ENCODE measurements around the gene TGFB1. TPM values are rescaled to one million over a fixed set of nuclear protein-coding genes. Genes with fewer than 3 reads are reported as not detected.

The TGFB1 gene
- total and polyA plus RNA-seq, 2 of the 13 experiments (the other 11 are each of a cell fraction or from before 2014, with no cell fraction given), result 4.1 to 5.4 TPM

- TF ChIP-seq ZNF775 (CRISPR knock-in tag; IDR thresholded peaks at IDR 0.05; ENCODE audit: borderline replicate concordance) (no peak), ZNF207 (IDR thresholded peaks at IDR 0.05; ENCODE audit: borderline replicate concordance) (no peak), POLR2A (IDR thresholded peaks at IDR 0.05; ENCODE audit: insufficient read depth in 1 of 2, low read depth in 2 of 2, low read length in 2 of 2) (peak; percentile 65 to 70), U2AF2 (IDR thresholded peaks at IDR 0.05; ENCODE audit: low read depth, low read length) (no peak), NR2F6 (IDR thresholded peaks at IDR 0.05) (no peak), NR2F6 (CRISPR knock-in tag; IDR thresholded peaks at IDR 0.05) (peak; percentile 10; the same call in 1 of the 2 replicates), ZNF710 (CRISPR knock-in tag; IDR thresholded peaks at IDR 0.05; ENCODE audit: borderline replicate concordance) (no peak), ZNF34 (CRISPR knock-in tag; IDR thresholded peaks at IDR 0.05; ENCODE audit: borderline replicate concordance) (no peak), SOX5 (CRISPR knock-in tag; IDR thresholded peaks at IDR 0.05; ENCODE audit: borderline replicate concordance) (peak; percentile 21), ATM (IDR thresholded peaks at IDR 0.05; ENCODE audit: borderline replicate concordance) (no peak), GMEB2 (CRISPR knock-in tag; IDR thresholded peaks at IDR 0.05; ENCODE audit: low read depth) (peak; percentile 49), JUN (CRISPR knock-in tag; IDR thresholded peaks at IDR 0.05) (no peak), GFI1 (CRISPR knock-in tag; IDR thresholded peaks at IDR 0.05; ENCODE audit: borderline replicate concordance) (peak; percentile 60; the same call in 1 of the 2 replicates), ERF (CRISPR knock-in tag; IDR thresholded peaks at IDR 0.05) (peak; percentile 78), HDAC1 (CRISPR knock-in tag; IDR thresholded peaks at IDR 0.05) (peak; percentile 99), ZNF557 (CRISPR knock-in tag; IDR thresholded peaks at IDR 0.05) (no peak), KDM5A (IDR thresholded peaks at IDR 0.05; ENCODE audit: borderline replicate concordance, low read length) (peak; percentile 95), KLF12 (CRISPR knock-in tag; IDR thresholded peaks at IDR 0.05; ENCODE audit: borderline replicate concordance) (peak; percentile 68; the same call in 1 of the 2 replicates)
- TF ChIP-seq, protein P1, sequence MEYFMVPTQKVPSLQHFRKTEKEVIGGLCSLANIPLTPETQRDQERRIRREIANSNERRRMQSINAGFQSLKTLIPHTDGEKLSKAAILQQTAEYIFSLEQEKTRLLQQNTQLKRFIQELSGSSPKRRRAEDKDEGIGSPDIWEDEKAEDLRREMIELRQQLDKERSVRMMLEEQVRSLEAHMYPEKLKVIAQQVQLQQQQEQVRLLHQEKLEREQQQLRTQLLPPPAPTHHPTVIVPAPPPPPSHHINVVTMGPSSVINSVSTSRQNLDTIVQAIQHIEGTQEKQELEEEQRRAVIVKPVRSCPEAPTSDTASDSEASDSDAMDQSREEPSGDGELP (IDR thresholded peaks at IDR 0.05; ENCODE audit: borderline replicate concordance, low read depth), result no peak
- TF ChIP-seq, protein P2, sequence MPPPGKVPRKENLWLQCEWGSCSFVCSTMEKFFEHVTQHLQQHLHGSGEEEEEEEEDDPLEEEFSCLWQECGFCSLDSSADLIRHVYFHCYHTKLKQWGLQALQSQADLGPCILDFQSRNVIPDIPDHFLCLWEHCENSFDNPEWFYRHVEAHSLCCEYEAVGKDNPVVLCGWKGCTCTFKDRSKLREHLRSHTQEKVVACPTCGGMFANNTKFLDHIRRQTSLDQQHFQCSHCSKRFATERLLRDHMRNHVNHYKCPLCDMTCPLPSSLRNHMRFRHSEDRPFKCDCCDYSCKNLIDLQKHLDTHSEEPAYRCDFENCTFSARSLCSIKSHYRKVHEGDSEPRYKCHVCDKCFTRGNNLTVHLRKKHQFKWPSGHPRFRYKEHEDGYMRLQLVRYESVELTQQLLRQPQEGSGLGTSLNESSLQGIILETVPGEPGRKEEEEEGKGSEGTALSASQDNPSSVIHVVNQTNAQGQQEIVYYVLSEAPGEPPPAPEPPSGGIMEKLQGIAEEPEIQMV (CRISPR knock-in tag; IDR thresholded peaks at IDR 0.05; ENCODE audit: low read depth), result no peak
- TF ChIP-seq, protein P3, sequence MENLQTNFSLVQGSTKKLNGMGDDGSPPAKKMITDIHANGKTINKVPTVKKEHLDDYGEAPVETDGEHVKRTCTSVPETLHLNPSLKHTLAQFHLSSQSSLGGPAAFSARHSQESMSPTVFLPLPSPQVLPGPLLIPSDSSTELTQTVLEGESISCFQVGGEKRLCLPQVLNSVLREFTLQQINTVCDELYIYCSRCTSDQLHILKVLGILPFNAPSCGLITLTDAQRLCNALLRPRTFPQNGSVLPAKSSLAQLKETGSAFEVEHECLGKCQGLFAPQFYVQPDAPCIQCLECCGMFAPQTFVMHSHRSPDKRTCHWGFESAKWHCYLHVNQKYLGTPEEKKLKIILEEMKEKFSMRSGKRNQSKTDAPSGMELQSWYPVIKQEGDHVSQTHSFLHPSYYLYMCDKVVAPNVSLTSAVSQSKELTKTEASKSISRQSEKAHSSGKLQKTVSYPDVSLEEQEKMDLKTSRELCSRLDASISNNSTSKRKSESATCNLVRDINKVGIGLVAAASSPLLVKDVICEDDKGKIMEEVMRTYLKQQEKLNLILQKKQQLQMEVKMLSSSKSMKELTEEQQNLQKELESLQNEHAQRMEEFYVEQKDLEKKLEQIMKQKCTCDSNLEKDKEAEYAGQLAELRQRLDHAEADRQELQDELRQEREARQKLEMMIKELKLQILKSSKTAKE (CRISPR knock-in tag; IDR thresholded peaks at IDR 0.05; ENCODE audit: borderline replicate concordance), result no peak
Measured at GRCh38 chr19:41397086-41398049, 43.6 kb upstream of the TGFB1 start, which contains the start of the genes BCKDHA and EXOSC5 (continued).

All from HepG2 (cell line).